NCI-H2081 (cell line): ENCODE results near the gene DSG1.
A peak's percentile ranks its signal among the peaks of the same experiment; 100 is the strongest.
"Not testable (repeated sequence)": the region's sequence is repeated elsewhere in the genome, so short reads cannot be mapped to it uniquely, and the experiment has no call there.

ENCODE experiments used
- DNase-seq, 2 experiments: peaks; one replicate each; lab custom pipeline; 2025; lab: John Stamatoyannopoulos, UW

The DSG1 gene

DNA sequence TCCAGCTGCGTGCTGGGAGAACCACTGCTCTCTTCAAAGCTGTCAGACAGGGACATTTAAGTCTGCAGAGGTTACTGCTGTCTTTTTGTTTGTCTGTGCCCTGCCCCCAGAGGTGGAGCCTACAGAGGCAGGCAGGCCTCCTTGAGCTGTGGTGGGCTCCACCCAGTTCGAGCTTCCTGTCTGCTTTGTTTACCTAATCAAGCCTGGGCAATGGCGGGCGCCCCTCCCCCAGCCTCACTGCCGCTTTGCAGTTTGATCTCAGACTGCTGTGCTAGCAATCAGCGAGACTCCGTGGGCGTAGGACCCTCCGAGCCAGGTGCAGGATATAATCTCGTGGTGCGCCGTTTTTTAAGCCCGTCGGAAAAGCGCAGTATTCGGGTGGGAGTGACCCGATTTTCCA lies 35.4 kb downstream of the DSG1 start:
- DNase-seq: not testable (repeated sequence)

- no peak for DNase-seq
Observed at GRCh38 chr18:31354990-31355389, 37.0 kb downstream of the DSG1 start.

GRCh38 chr18:31356025-31356424 lies 38.1 kb downstream of the DSG1 start:
- no peak for DNase-seq

DNA sequence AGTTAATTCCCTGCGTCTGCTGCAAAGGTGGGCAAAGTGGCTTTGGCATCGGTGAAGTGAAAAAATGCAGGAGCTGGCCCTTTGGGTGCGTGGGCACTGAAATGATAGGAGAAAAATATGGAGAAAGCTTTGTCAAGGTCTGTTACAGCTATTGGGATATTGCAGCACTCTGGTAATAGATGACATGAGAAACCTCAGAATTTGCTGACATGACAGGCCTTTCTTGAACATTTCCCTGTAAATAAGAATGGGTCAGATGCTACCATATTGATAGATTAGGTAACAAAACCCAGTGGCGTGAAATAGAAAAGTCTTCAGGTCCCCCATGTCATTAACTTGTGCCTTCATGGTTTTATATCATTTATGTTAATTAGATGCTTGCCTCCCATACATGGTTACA lies 46.2 kb downstream of the DSG1 start:
- no peak for DNase-seq

GRCh38 chr18:31369478-31369877 lies 51.5 kb downstream of the DSG1 start:
- no peak for DNase-seq

- DNase-seq: no peak
Observed at GRCh38 chr18:31371989-31372388, 54.0 kb downstream of the DSG1 start.

DNA sequence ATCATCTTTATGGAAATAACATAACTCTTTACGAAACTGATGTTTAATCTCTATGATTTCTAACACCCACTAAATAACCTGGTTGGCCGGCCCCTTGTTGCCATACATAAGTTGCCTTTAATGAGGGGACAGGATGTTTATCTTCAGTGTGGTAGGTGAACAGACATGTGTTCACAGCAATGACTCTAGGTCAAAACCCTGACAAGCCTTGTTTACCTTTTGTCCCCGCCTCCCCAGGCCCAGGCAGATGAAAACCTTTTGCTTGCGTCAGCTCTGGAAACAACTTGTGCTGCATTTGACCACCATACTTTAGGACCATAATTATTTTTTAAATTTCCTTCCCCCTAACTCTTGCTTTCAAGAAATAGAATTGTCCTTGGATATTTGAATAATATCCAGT lies 55.7 kb downstream of the DSG1 start:
- no peak for DNase-seq

- DNase-seq: no peak
Observed at GRCh38 chr18:31376477-31376876, 58.5 kb downstream of the DSG1 start, which contains the start of gene DSG4. DSG4 (plus strand) TSS chr18:31376777; CDS start chr18:31376912, 135 bp downstream.

DNA sequence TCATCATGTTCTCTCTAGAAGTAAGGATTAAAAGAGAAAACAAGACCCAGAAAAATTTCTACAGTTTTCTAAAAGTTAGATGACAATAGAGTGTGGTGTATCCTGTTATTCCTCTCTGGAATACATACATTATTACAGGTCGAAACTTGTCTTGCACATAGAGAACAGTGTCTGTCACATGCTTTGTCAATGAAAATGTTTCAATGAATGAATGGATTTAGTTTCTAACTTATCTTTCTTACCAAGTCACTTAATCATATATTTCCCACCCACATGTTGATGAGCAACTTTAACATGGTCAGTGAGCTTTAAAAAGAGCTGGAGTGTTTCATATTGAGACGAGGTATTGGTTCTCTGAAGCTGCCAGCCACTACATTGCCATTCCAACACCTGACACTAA lies 63.0 kb downstream of the DSG1 start:
- DNase-seq: no peak

DNA sequence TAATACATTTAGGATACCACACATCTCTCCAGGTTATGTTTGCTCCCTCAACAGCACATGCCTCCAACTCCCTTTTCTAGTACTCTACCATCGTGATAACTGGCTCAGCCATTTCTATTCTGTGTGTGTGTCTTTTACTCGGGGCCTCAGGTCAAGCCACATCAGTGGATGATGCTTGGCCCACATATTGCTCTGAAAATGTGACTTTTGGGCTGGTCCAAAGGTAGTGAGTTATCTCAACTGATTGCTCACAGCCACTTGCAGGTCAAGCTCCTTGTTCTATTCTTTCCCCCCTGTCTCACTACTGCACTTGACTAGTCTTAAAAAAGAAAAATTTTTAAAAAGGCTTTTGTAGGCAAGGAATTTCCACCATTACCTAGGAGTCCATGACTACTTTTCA lies 64.1 kb downstream of the DSG1 start:
- no peak for DNase-seq

GRCh38 chr18:31386741-31387140 lies 68.8 kb downstream of the DSG1 start:
- DNase-seq: no peak

DNA sequence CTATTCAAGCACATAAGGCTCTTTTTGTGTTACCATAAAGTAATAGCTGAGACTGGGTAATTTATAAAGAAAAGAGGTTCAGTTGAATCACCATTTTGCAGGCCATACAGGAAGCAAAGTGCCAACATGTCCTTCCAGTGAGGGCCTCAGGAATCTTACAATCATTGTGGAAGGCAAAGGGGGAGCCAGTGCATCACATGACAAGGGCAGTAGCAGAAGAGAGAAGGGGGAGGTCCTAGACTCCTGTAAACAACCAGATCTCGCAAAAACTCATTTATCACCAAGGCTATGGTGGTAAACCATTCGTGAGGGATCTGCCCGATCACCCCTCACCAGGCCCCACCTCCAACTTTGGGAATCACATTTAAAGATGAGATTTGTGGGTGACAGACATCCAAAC lies 75.3 kb downstream of the DSG1 start:
- no peak for DNase-seq

- no peak for DNase-seq
Observed at GRCh38 chr18:31396796-31397612, 79.0 kb downstream of the DSG1 start.

GRCh38 chr18:31398191-31398590 lies 80.2 kb downstream of the DSG1 start:
- DNase-seq: no peak

- no peak for DNase-seq
Observed at GRCh38 chr18:31399306-31400032, 81.5 kb downstream of the DSG1 start.

- DNase-seq: peak in 1 of 2 experiments; percentile 2
Observed at GRCh38 chr18:31401156-31402025, 83.4 kb downstream of the DSG1 start.

DNA sequence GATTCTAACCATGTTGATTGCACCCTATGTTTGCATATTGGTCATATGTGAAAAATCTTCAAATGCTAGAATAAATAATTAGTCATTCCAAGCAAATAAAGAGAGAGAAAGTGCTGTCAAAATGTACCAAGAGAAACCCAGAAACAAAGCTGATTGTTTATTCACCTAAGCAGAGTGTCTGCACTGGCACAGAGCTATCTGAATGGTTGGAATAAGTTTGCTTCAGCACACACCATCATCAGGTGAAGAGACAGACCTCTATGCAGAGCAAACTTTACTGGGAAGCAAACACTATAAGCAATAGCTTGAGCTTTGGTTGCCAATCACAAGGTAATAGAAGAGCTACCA lies 84.0 kb downstream of the DSG1 start:
- DNase-seq: no peak

DNA sequence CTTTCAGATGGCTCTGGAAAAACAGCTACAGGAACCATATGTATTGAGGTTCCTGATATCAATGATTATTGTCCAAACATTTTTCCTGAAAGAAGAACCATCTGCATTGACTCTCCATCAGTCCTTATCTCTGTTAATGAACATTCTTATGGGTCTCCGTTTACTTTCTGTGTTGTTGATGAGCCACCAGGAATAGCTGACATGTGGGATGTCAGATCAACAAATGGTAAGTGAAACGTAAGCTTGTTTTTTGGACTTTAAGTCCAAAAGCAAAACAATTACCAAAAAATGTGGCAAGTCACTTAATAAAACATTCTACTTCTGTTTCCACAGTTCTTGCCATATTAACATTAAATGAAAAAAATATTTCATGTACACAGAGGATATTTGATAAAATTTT lies 85.4 kb downstream of the DSG1 start:
- DNase-seq: no peak
